CD14-positive monocyte (primary cell): ENCODE results near the gene SERP1. TPM values are rescaled to one million over a fixed set of nuclear protein-coding genes. Genes with fewer than 3 reads are reported as not detected.

Source experiments
- DNase-seq, 3 donors: peaks; one replicate each; pipeline ENCODE4 v3.0.0-alpha.2; 2011 to 2022
- H2AFZ ChIP-seq: 2 replicates; pipeline ENCODE4 v1.6.0; 2012; ENCODE audit warnings: mild to moderate bottlenecking, low read depth, low read length, inconsistent platforms; ENCODE audit not compliant: insufficient read depth, poor library complexity, severe bottlenecking
- H3K27ac ChIP-seq, 2 donors: 1 replicate in 1 of 2; 2 replicates in 1 of 2; pipeline ENCODE4 v1.5.1; 2012 to 2013; ENCODE audit warnings: low read length in 2 of 2, control low read depth in 1 of 2, inconsistent platforms in 1 of 2, low read depth in 1 of 2, mild to moderate bottlenecking in 1 of 2
- H3K27me3 ChIP-seq, 2 donors: one replicate each; pipeline versions ENCODE4 v1.6.0 to v1.6.1; 2011 to 2013; ENCODE audit warnings: low read length in 2 of 2; ENCODE audit not compliant: control insufficient read depth in 2 of 2, insufficient read depth in 2 of 2
- H3K36me3 ChIP-seq, 2 donors: replicated peaks in 1 of 2; 1 replicate in 1 of 2; 2 replicates in 1 of 2; pipeline versions ENCODE4 v1.5.1 to v1.6.1; 2012 to 2013; ENCODE audit warnings: low read length in 2 of 2, control low read depth in 1 of 2, inconsistent platforms in 1 of 2, mild to moderate bottlenecking in 1 of 2; ENCODE audit not compliant: insufficient read depth in 2 of 2, control insufficient read depth in 1 of 2
- H3K4me1 ChIP-seq, 2 donors: 1 replicate in 1 of 2; 2 replicates in 1 of 2; pipeline versions ENCODE4 v1.5.1 to v1.6.1; 2012 to 2013; ENCODE audit warnings: low read length in 2 of 2, control low read depth in 1 of 2, inconsistent platforms in 1 of 2, mild to moderate bottlenecking in 1 of 2, moderate library complexity in 1 of 2; ENCODE audit not compliant: insufficient read depth in 2 of 2, control insufficient read depth in 1 of 2
- H3K4me2 ChIP-seq: replicated peaks from 2 replicates; pipeline ENCODE3; 2012; ENCODE audit warnings: low read length, moderate library complexity, mild to moderate bottlenecking; ENCODE audit not compliant: poor library complexity, severe bottlenecking; ENCODE audit errors: extremely low read depth
- H3K4me3 ChIP-seq, 3 experiments: fragments of 200-600 bp in 1 of 3; sonication (generic) in 1 of 3; replicated peaks in 1 of 3; 1 replicate in 2 of 3; 2 replicates in 1 of 3; pipeline ENCODE4 v1.5.1; 2011 to 2013; ENCODE audit warnings: low read length in 3 of 3, mild to moderate bottlenecking in 3 of 3, control low read depth in 2 of 3, low read depth in 2 of 3, inconsistent platforms in 1 of 3, moderate library complexity in 1 of 3
- H3K79me2 ChIP-seq: 2 replicates; pipeline ENCODE4 v1.6.0; 2012; ENCODE audit warnings: mild to moderate bottlenecking, control low read depth, inconsistent platforms, low read length, moderate library complexity; ENCODE audit not compliant: insufficient read depth
- H3K9ac ChIP-seq: 2 replicates; pipeline ENCODE4 v1.6.0; 2017; ENCODE audit warnings: low read length, mild to moderate bottlenecking; ENCODE audit not compliant: insufficient read depth, poor library complexity, severe bottlenecking
- H3K9me3 ChIP-seq, 2 donors: replicated peaks in 1 of 2; 1 replicate in 1 of 2; 2 replicates in 1 of 2; pipeline versions ENCODE4 v1.5.1 to v1.6.1; 2012 to 2013; ENCODE audit warnings: low read length in 2 of 2, control low read depth in 1 of 2; ENCODE audit not compliant: control insufficient read depth in 1 of 2, insufficient read depth in 1 of 2
- H4K20me1 ChIP-seq: 2 replicates; pipeline ENCODE4 v1.6.0; 2012; ENCODE audit warnings: mild to moderate bottlenecking, low read length, control low read depth, moderate library complexity; ENCODE audit not compliant: insufficient read depth
- H3K27ac Mint-ChIP-seq, 7 donors: one replicate each; pipeline ENCODE4 v1.8.0; 2020; ENCODE audit warnings: mild to moderate bottlenecking in 7 of 7, mixed read lengths in 7 of 7, moderate library complexity in 6 of 7, inconsistent platforms in 2 of 7
- H3K27me3 Mint-ChIP-seq, 3 donors: one replicate each; pipeline ENCODE4 v1.8.0; 2021 to 2022; ENCODE audit warnings: low read depth in 3 of 3, mild to moderate bottlenecking in 3 of 3, mixed read lengths in 3 of 3, moderate library complexity in 3 of 3, inconsistent platforms in 1 of 3
- H3K36me3 Mint-ChIP-seq, 2 donors: one replicate each; pipeline ENCODE4 v1.8.0; 2020; ENCODE audit warnings: mixed read lengths in 2 of 2, inconsistent platforms in 1 of 2, mild to moderate bottlenecking in 1 of 2
- H3K4me1 Mint-ChIP-seq: one replicate; pipeline ENCODE4 v1.8.0; 2020; ENCODE audit warnings: mild to moderate bottlenecking, mixed read lengths
- H3K4me3 Mint-ChIP-seq, 2 donors: one replicate each; pipeline ENCODE4 v1.8.0; 2020; ENCODE audit warnings: mild to moderate bottlenecking in 2 of 2, mixed read lengths in 2 of 2, moderate library complexity in 1 of 2
- H3K9me3 Mint-ChIP-seq, 7 donors: one replicate each; pipeline ENCODE4 v1.8.0; 2020 to 2022; ENCODE audit warnings: mixed read lengths in 7 of 7, mild to moderate bottlenecking in 6 of 7, moderate library complexity in 6 of 7, inconsistent platforms in 2 of 7
- CTCF ChIP-seq: fragments of 200-600 bp; IDR thresholded peaks from one replicate; pipeline ENCODE4 v1.8.0; 2022; ENCODE audit warnings: antibody characterized with exemption, mild to moderate bottlenecking
- WGBS: methylation state at CpG from one replicate; pipeline ENCODE4 v1.1.5; 2013; ENCODE audit warnings: missing lambda C conversion rate; ENCODE audit not compliant: insufficient coverage; 5-methylcytosine and 5-hydroxymethylcytosine counted together
- intact Hi-C, 2 donors: fragments of 100-400 bp; cut with micrococcal nuclease; formaldehyde crosslinking; loops; one replicate each; pipeline versions ENCODE4 v1.15.0 to v1.15.1; 2023
- polyA plus RNA-seq, 3 donors: library from polyadenylated mRNA; depleted of rRNA in 1 of 3; unstranded in 2 of 3; stranded (reverse) in 1 of 3; fragments of 300-500 nt in 2 of 3; fragments of >200 nt in 1 of 3; fragmentation: Illumina TruSeq in 2 of 3; gene quantifications; 1 replicate in 2 of 3; 2 replicates in 1 of 3; pipeline ENCODE4 v1.2.3, GENCODE V29; 2012 to 2021

SERP1 gene
- polyA plus RNA-seq, 3 donors: 178 to 226 (median 220) TPM

DNA sequence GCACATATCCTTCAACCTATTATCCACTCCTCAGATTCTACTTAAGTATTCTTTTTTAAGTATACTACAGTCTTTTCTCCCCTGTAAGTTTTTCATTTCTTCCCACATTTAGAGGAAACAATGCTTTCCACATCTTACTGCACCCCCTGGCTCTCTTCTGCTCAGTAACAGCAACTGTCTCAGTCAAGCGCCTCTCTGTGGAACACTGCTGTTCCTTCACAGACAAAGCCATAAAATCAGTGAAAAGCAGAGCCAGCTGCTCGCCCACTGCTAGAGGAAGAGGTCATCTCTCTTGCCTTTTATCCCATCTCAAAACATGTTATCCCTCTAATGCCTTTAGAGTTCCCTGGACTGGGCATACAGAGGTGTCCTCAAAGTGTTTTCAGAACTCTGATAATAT is 24.8 kb downstream of the SERP1 start:
- H3K4me1 Mint-ChIP-seq: no peaks in the 10 kb centered on the region
- H3K36me3 Mint-ChIP-seq: no peaks in the 10 kb centered on the region
- H3K4me1 ChIP-seq: no peaks in the 10 kb centered on the region
- H3K36me3 ChIP-seq: no peaks in the 10 kb centered on the region
- no peak overlapping the region for H2AFZ ChIP-seq
- H3K9ac ChIP-seq: no peak overlapping the region
- no peak overlapping the region for H3K4me3 ChIP-seq
- no peak overlapping the region for H3K4me3 Mint-ChIP-seq
- DNase-seq: no peak
- no peak for TF ChIP-seq CTCF
- H3K9me3 Mint-ChIP-seq: peaks cover 0 to 13% (median 2%) of the 10 kb centered on the region in 7 donors
- peaks cover 0 to 2% of the 10 kb centered on the region in 2 donors for H3K27me3 ChIP-seq
- H3K27me3 Mint-ChIP-seq: peaks cover 0 to 3% (median 0%) of the 10 kb centered on the region in 3 donors
- no peaks in the 10 kb centered on the region for H3K9me3 ChIP-seq
- no peaks in the 10 kb centered on the region for H3K79me2 ChIP-seq
- no peak overlapping the region for H3K4me2 ChIP-seq
- no peak overlapping the region for H3K27ac ChIP-seq
- WGBS: 80% methylated on average over 2 of the region's 2 CpGs
- intact Hi-C loops: loop anchor here in 1 of 2 donors (10.0 kb wide), 1 partner anchor 343 kb away; no protein-coding TSS in a partner anchor
- no peaks in the 10 kb centered on the region for H4K20me1 ChIP-seq
- peak overlapping the region in 2 of 7 donors; percentile 0 to 72 for H3K27ac Mint-ChIP-seq

- H3K9me3 Mint-ChIP-seq: peaks cover 0 to 13% (median 2%) of the 10 kb centered on the region in 7 donors
- Histone ChIP-seq H2AFZ (no peak overlapping the region), H3K79me2 (no peaks in the 10 kb centered on the region), H3K27me3 (peaks cover 0 to 2% of the 10 kb centered on the region in 2 donors), H3K4me3 (no peak overlapping the region), H3K9ac (no peak overlapping the region), H4K20me1 (no peaks in the 10 kb centered on the region), H3K36me3 (no peaks in the 10 kb centered on the region), H3K27ac (no peak overlapping the region), H3K4me1 (no peaks in the 10 kb centered on the region), H3K9me3 (no peaks in the 10 kb centered on the region), H3K4me2 (no peak overlapping the region)
- H3K4me3 Mint-ChIP-seq: peak overlapping the region in 1 of 2 donors; percentile 1
- 86% methylated on average over 15 of the region's 24 CpGs for WGBS
- H3K27me3 Mint-ChIP-seq: peaks cover 0 to 3% (median 0%) of the 10 kb centered on the region in 3 donors
- no peak for DNase-seq
- no peaks in the 10 kb centered on the region for H3K36me3 Mint-ChIP-seq
- intact Hi-C loops: loop anchor here in 1 of 2 donors (10.0 kb wide), 1 partner anchor 344 kb away; no protein-coding TSS in a partner anchor
- TF ChIP-seq CTCF: no peak
- H3K27ac Mint-ChIP-seq: peak overlapping the region in 3 of 7 donors; percentile 37 to 74 (median 54)
- H3K4me1 Mint-ChIP-seq: no peaks in the 10 kb centered on the region
These were observed 25.9 kb downstream of the SERP1 start for GRCh38 chr3:150520408-150520807.
